GM23248 (cell line): ENCODE results near the gene CALN1. TPM values are rescaled to one million over a fixed set of nuclear protein-coding genes. Genes with fewer than 3 reads are reported as not detected.

Experiments used
- DNase-seq: peaks from one replicate; pipeline ENCODE4 v3.0.0-alpha.2; 2015
- H2AFZ ChIP-seq: fragments of 200-600 bp; sonication (generic); 2 replicates; pipeline ENCODE4 v1.6.1; 2016; ENCODE audit warnings: antibody characterized with exemption
- H3F3A ChIP-seq: fragments of 200-600 bp; sonication (generic); 2 replicates; pipeline ENCODE4 v1.6.1; 2016; ENCODE audit warnings: mild to moderate bottlenecking, antibody characterized with exemption, mixed run types; ENCODE audit not compliant: insufficient read depth
- H3K27ac ChIP-seq: fragments of 200-600 bp; sonication (generic); 2 replicates; pipeline ENCODE4 v1.5.1; 2016; ENCODE audit warnings: mild to moderate bottlenecking
- H3K27me3 ChIP-seq: fragments of 200-600 bp; sonication (generic); replicated peaks from 2 replicates; pipeline ENCODE4 v1.6.1; 2016; ENCODE audit warnings: mild to moderate bottlenecking; ENCODE audit not compliant: insufficient read depth
- H3K36me3 ChIP-seq: fragments of 200-600 bp; sonication (generic); 2 replicates; pipeline ENCODE4 v1.6.1; 2016; ENCODE audit warnings: low read depth, mild to moderate bottlenecking
- H3K4me1 ChIP-seq: fragments of 200-600 bp; sonication (generic); 2 replicates; pipeline ENCODE4 v1.6.1; 2016; ENCODE audit warnings: mild to moderate bottlenecking; ENCODE audit not compliant: insufficient read depth
- H3K4me2 ChIP-seq: fragments of 200-600 bp; sonication (generic); one replicate; pipeline ENCODE4 v1.6.1; 2016; ENCODE audit warnings: mild to moderate bottlenecking; ENCODE audit not compliant: unreplicated experiment
- H3K4me3 ChIP-seq: fragments of 200-600 bp; sonication (generic); 2 replicates; pipeline ENCODE4 v1.5.1; 2016; ENCODE audit warnings: mild to moderate bottlenecking
- H3K79me2 ChIP-seq: fragments of 200-600 bp; sonication (generic); 2 replicates; pipeline ENCODE4 v1.6.1; 2016; ENCODE audit warnings: mild to moderate bottlenecking; ENCODE audit not compliant: insufficient read depth
- H3K9ac ChIP-seq: fragments of 200-600 bp; sonication (generic); 2 replicates; pipeline ENCODE4 v1.6.1; 2016; ENCODE audit warnings: mild to moderate bottlenecking
- H3K9me2 ChIP-seq: fragments of 200-600 bp; sonication (generic); 2 replicates; pipeline ENCODE4 v1.6.1; 2016; ENCODE audit warnings: mixed run types, mild to moderate bottlenecking, moderate library complexity; ENCODE audit not compliant: insufficient read depth
- H3K9me3 ChIP-seq: fragments of 200-600 bp; sonication (generic); one replicate; pipeline ENCODE4 v1.6.1; 2017; ENCODE audit warnings: low read depth
- H4K20me1 ChIP-seq: fragments of 200-600 bp; sonication (generic); 2 replicates; pipeline ENCODE4 v1.6.0; 2016; ENCODE audit not compliant: insufficient read depth
- EZH2 ChIP-seq: fragments of 200-600 bp; sonication (generic); IDR thresholded peaks from 2 replicates; pipeline ENCODE4 v1.6.1; 2018; ENCODE audit warnings: antibody characterized with exemption, mild to moderate bottlenecking; ENCODE audit not compliant: insufficient read depth, poor library complexity, severe bottlenecking
- EZH2phosphoT487 ChIP-seq: fragments of 200-600 bp; sonication (generic); IDR thresholded peaks from 2 replicates; pipeline ENCODE4 v1.6.1; 2018; ENCODE audit warnings: antibody characterized with exemption, moderate library complexity, mild to moderate bottlenecking, low read depth; ENCODE audit not compliant: insufficient read depth
- WGBS, 2 experiments: methylation state at CpG; one replicate each; pipeline ENCODE4 v1.1.6; 2015 to 2017; ENCODE audit warnings: low lambda C conversion rate in 2 of 2, low coverage in 1 of 2; ENCODE audit errors: missing lambda C conversion rate in 2 of 2; 5-methylcytosine and 5-hydroxymethylcytosine counted together
- in situ Hi-C: fragments of 300-500 bp; cut with MboI; formaldehyde crosslinking; loops from 2 replicates; pipeline ENCODE4 v1.15.0; 2020
- polyA plus RNA-seq: library from polyadenylated mRNA; unstranded; fragments of >200 nt; fragmentation: Nextera tagmentation; extraction: Ambion mirVana; gene quantifications from 2 replicates; pipeline ENCODE4 v1.2.1, GENCODE V29; 2016
- total RNA-seq: library from RNA; depleted of rRNA; stranded (reverse); fragments of >200 nt; shearing (Covaris generic); gene quantifications from 2 replicates; pipeline ENCODE4 v1.2.3, GENCODE V29; 2014

Gene CALN1
- total and polyA plus RNA-seq, 2 experiments from 2014 or later: not detected

DNA sequence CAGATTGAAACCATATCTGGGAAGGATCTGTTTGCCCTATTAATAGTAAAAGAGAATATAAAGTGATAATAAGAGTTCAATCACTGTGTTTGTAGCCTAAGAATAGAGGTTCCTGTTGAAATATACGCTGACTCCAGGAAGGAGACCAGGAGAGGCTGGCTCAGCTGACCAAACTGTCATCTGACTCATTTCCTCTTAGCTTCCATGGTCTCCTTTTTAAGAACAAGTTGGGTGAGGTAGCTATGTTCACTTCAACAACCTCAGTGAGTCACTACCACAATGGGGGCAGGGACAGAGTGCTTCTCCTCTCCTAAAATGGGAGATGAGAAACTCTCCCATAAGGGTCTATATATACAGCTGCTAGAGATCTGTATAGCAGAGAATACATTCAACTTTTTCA lies 543.3 kb downstream of the CALN1 start:
- WGBS, 2 experiments: 43 to 48% methylated on average over 1 of the region's 1 CpG
- DNase-seq: peak; percentile 26

GRCh38 chr7:71867626-71868025 lies 544.5 kb downstream of the CALN1 start:
- H3K4me2 ChIP-seq: no peak overlapping the region
- DNase-seq: no peak
- no peaks in the 10 kb centered on the region for H3K27me3 ChIP-seq
- no peaks in the 10 kb centered on the region for H3K36me3 ChIP-seq
- 73 to 77% methylated on average over 8 of the region's 8 CpGs for WGBS, 2 experiments
- no peaks in the 10 kb centered on the region for H4K20me1 ChIP-seq
- no peak overlapping the region for H3K9ac ChIP-seq
- no peaks in the 10 kb centered on the region for H3F3A ChIP-seq
- H3K4me1 ChIP-seq: no peaks in the 10 kb centered on the region
- H3K9me3 ChIP-seq: no peaks in the 10 kb centered on the region
- H3K9me2 ChIP-seq: no peaks in the 10 kb centered on the region
- in situ Hi-C loops: no loop called here
- H3K4me3 ChIP-seq: no peak overlapping the region
- H3K27ac ChIP-seq: no peak overlapping the region
- H3K79me2 ChIP-seq: no peaks in the 10 kb centered on the region
- TF ChIP-seq EZH2phosphoT487 (no peak), EZH2 (no peak)
- H2AFZ ChIP-seq: no peak overlapping the region

More for the DNA sequence above, 543.3 kb downstream of the CALN1 start:
- Histone ChIP-seq H3K4me1 (no peaks in the 10 kb centered on the region), H3K4me3 (no peak overlapping the region), H3K4me2 (no peak overlapping the region), H3K9ac (no peak overlapping the region), H3K9me3 (no peaks in the 10 kb centered on the region), H4K20me1 (no peaks in the 10 kb centered on the region), H3F3A (no peaks in the 10 kb centered on the region), H2AFZ (no peak overlapping the region), H3K79me2 (no peaks in the 10 kb centered on the region), H3K36me3 (no peaks in the 10 kb centered on the region), H3K27ac (no peak overlapping the region), H3K27me3 (no peaks in the 10 kb centered on the region), H3K9me2 (no peaks in the 10 kb centered on the region)
- in situ Hi-C loops: no loop called here
- no peak for TF ChIP-seq EZH2phosphoT487
- no peak for TF ChIP-seq EZH2

- Histone ChIP-seq H3K79me2 (no peaks in the 10 kb centered on the region), H3K9me2 (no peaks in the 10 kb centered on the region), H3K27ac (no peak overlapping the region), H3F3A (no peaks in the 10 kb centered on the region), H3K36me3 (no peaks in the 10 kb centered on the region), H2AFZ (no peak overlapping the region), H3K9ac (no peak overlapping the region), H3K4me1 (no peaks in the 10 kb centered on the region), H3K27me3 (no peaks in the 10 kb centered on the region), H4K20me1 (no peaks in the 10 kb centered on the region), H3K4me2 (no peak overlapping the region), H3K9me3 (no peaks in the 10 kb centered on the region), H3K4me3 (no peak overlapping the region)
- 38 to 47% methylated on average over 6 of the region's 6 CpGs for WGBS, 2 experiments
- in situ Hi-C loops: no loop called here
- no peak for DNase-seq
- TF ChIP-seq EZH2 (no peak), EZH2phosphoT487 (no peak)
These were observed 547.0 kb downstream of the CALN1 start for GRCh38 chr7:71865172-71865571.

DNA sequence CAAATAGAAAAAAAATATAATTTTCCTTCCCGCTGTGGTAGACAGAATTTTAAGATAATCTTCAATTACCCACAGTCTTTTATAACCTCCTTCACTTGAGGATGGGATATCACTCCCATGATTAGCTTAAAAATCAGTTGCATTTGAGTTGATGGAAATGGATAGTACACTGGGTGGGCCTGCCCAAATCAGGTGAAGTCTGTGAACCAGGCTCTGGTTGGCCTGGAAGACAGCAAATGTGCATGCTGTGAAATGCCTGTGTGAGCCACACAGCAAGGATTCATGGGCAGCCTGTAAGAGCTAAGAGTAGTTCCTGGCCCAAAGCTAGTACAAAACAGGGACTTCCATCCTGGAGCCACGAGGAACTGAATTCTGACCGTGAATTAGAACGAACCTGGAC lies 548.0 kb downstream of the CALN1 start:
- Histone ChIP-seq H3K36me3 (no peaks in the 10 kb centered on the region), H3F3A (no peaks in the 10 kb centered on the region), H3K4me2 (no peak overlapping the region), H3K27ac (no peak overlapping the region), H3K4me3 (no peak overlapping the region), H3K4me1 (no peaks in the 10 kb centered on the region), H3K9me2 (no peaks in the 10 kb centered on the region), H3K9ac (no peak overlapping the region), H3K79me2 (no peaks in the 10 kb centered on the region), H3K27me3 (no peaks in the 10 kb centered on the region), H3K9me3 (no peaks in the 10 kb centered on the region), H2AFZ (no peak overlapping the region), H4K20me1 (no peaks in the 10 kb centered on the region)
- TF ChIP-seq EZH2phosphoT487: no peak
- no peak for TF ChIP-seq EZH2
- no peak for DNase-seq
- in situ Hi-C loops: no loop called here
- 48 to 51% methylated on average over 4 of the region's 4 CpGs for WGBS, 2 experiments

GRCh38 chr7:71860572-71860971 lies 551.6 kb downstream of the CALN1 start:
- Histone ChIP-seq H3K79me2 (no peaks in the 10 kb centered on the region), H3K9me3 (no peaks in the 10 kb centered on the region), H3K4me3 (no peak overlapping the region), H2AFZ (no peak overlapping the region), H3K4me1 (no peaks in the 10 kb centered on the region), H3K27ac (no peak overlapping the region), H3K36me3 (no peaks in the 10 kb centered on the region), H3K27me3 (no peaks in the 10 kb centered on the region), H3F3A (no peaks in the 10 kb centered on the region), H3K9ac (no peak overlapping the region), H3K9me2 (no peaks in the 10 kb centered on the region), H3K4me2 (no peak overlapping the region), H4K20me1 (no peaks in the 10 kb centered on the region)
- TF ChIP-seq EZH2: no peak
- TF ChIP-seq EZH2phosphoT487: no peak
- in situ Hi-C loops: no loop called here
- DNase-seq: no peak
- 21 to 27% methylated on average over 4 of the region's 4 CpGs for WGBS, 2 experiments
